B cell (primary cell): ENCODE data around the gene HS3ST6. TPM values are rescaled to one million over a fixed set of nuclear protein-coding genes. Genes with fewer than 3 reads are reported as not detected.
"Not testable (repeated sequence)": the region's sequence is repeated elsewhere in the genome, so short reads cannot be mapped to it uniquely, and the experiment has no call there.

Source experiments
- ATAC-seq: fragments of 200-7000 bp; cut with Tn5 transposase; one replicate; pipeline ENCODE4 v1.10.0; 2021; ENCODE audit warnings: low read depth, mild to moderate bottlenecking, moderate number of reproducible peaks, moderate library complexity
- CTCF ChIA-PET: fragments of 350-600 bp; sonication (Branson Sonifier 250); formaldehyde crosslinking; loops from one replicate; lab custom pipeline; 2021; ENCODE audit warnings: antibody characterized with exemption, inconsistent platforms; lab: Charles Lee
- POLR2A ChIA-PET: fragments of 350-600 bp; sonication (Branson Sonifier 250); formaldehyde crosslinking; loops from one replicate; lab custom pipeline; 2021; ENCODE audit warnings: antibody characterized with exemption; lab: Charles Lee
- DNase-seq: peaks from one replicate; pipeline ENCODE4 v3.0.0; 2013
- H2AFZ ChIP-seq: 2 replicates; pipeline ENCODE4 v1.6.1; 2012; ENCODE audit warnings: mild to moderate bottlenecking, low read depth, low read length; ENCODE audit not compliant: insufficient read depth, poor library complexity, severe bottlenecking
- H3K27ac ChIP-seq, 2 donors: 1 replicate in 1 of 2; 2 replicates in 1 of 2; pipeline ENCODE4 v1.5.1; 2012 to 2013; ENCODE audit warnings: low read length in 2 of 2, mild to moderate bottlenecking in 2 of 2, moderate library complexity in 1 of 2
- H3K27me3 ChIP-seq, 4 experiments: fragments of 200-600 bp in 1 of 4; sonication (generic) in 1 of 4; replicated peaks in 1 of 4; 1 replicate in 2 of 4; 2 replicates in 2 of 4; pipeline versions ENCODE4 v1.6.1 to v1.7.0; 2013 to 2016; ENCODE audit warnings: low read length in 3 of 4, mild to moderate bottlenecking in 2 of 4, mixed read lengths in 1 of 4, moderate library complexity in 1 of 4; ENCODE audit not compliant: insufficient read depth in 4 of 4, control insufficient read depth in 3 of 4; ENCODE audit errors: control extremely low read depth in 1 of 4
- H3K36me3 ChIP-seq, 2 experiments: replicated peaks in 1 of 2; 1 replicate in 1 of 2; 2 replicates in 1 of 2; pipeline versions ENCODE4 v1.6.1 to v1.7.1; 2013; ENCODE audit warnings: low read length in 1 of 2; ENCODE audit not compliant: insufficient read depth in 2 of 2, control insufficient read depth in 1 of 2; ENCODE audit errors: control extremely low read depth in 1 of 2, extremely low read depth in 1 of 2
- H3K4me1 ChIP-seq, 2 donors: fragments of 200-600 bp in 1 of 2; sonication (generic) in 1 of 2; 1 replicate in 1 of 2; 2 replicates in 1 of 2; pipeline versions ENCODE4 v1.5.1 to v1.6.1; 2013 to 2017; ENCODE audit warnings: low read length in 2 of 2; ENCODE audit not compliant: control insufficient read depth in 2 of 2, insufficient read depth in 2 of 2
- H3K4me2 ChIP-seq: replicated peaks from 2 replicates; pipeline ENCODE3; 2012; ENCODE audit warnings: mild to moderate bottlenecking, low read depth, low read length; ENCODE audit not compliant: poor library complexity, severe bottlenecking
- H3K4me3 ChIP-seq, 5 experiments: fragments of 200-600 bp in 1 of 5; sonication (generic) in 1 of 5; 1 replicate in 3 of 5; 2 replicates in 2 of 5; pipeline versions ENCODE4 v1.5.1 to v1.7.0; 2011 to 2016; ENCODE audit warnings: low read length in 4 of 5, mild to moderate bottlenecking in 4 of 5, low read depth in 2 of 5, control low read depth in 1 of 5, moderate library complexity in 1 of 5; ENCODE audit not compliant: insufficient read depth in 1 of 5; ENCODE audit errors: control extremely low read depth in 1 of 5, extremely low read depth in 1 of 5
- H3K79me2 ChIP-seq: fragments of 200-600 bp; sonication (generic); one replicate; pipeline ENCODE4 v1.6.0; 2016; ENCODE audit warnings: low read length; ENCODE audit not compliant: control insufficient read depth, insufficient read depth
- H3K9ac ChIP-seq: fragments of 200-600 bp; sonication (generic); 2 replicates; pipeline ENCODE4 v1.6.1; 2017; ENCODE audit warnings: mild to moderate bottlenecking, low read length, moderate library complexity
- H3K9me3 ChIP-seq, 3 donors: one replicate each; pipeline versions ENCODE4 v1.6.1 to v1.7.1; 2013; ENCODE audit warnings: low read length in 2 of 3; ENCODE audit not compliant: control insufficient read depth in 2 of 3, insufficient read depth in 1 of 3; ENCODE audit errors: control extremely low read depth in 1 of 3
- H4K20me1 ChIP-seq: 2 replicates; pipeline ENCODE4 v1.6.0; 2012; ENCODE audit warnings: mild to moderate bottlenecking, low read length; ENCODE audit not compliant: insufficient read depth, control insufficient read depth, poor library complexity, severe bottlenecking
- H3K27ac Mint-ChIP-seq: one replicate; pipeline ENCODE4 v1.8.0; 2021; ENCODE audit warnings: mixed read lengths
- H3K27me3 Mint-ChIP-seq: one replicate; pipeline ENCODE4 v1.8.0; 2021; ENCODE audit warnings: mixed read lengths
- H3K4me1 Mint-ChIP-seq: one replicate; pipeline ENCODE4 v1.8.0; 2021; ENCODE audit warnings: mixed read lengths
- H3K4me3 Mint-ChIP-seq: one replicate; pipeline ENCODE4 v1.8.0; 2021; ENCODE audit warnings: mixed read lengths
- H3K9me3 Mint-ChIP-seq: one replicate; pipeline ENCODE4 v1.8.0; 2022; ENCODE audit warnings: mixed read lengths; ENCODE audit not compliant: insufficient read depth
- EZH2 ChIP-seq: IDR thresholded peaks from 2 replicates; pipeline ENCODE4 v1.6.1; 2012; ENCODE audit warnings: borderline replicate concordance, low read depth, mild to moderate bottlenecking, moderate library complexity, low read length; ENCODE audit not compliant: insufficient read depth, poor library complexity, severe bottlenecking
- WGBS: methylation state at CpG from one replicate; pipeline ENCODE4 v1.1.5; 2013; ENCODE audit warnings: missing lambda C conversion rate; ENCODE audit not compliant: insufficient coverage; 5-methylcytosine and 5-hydroxymethylcytosine counted together
- intact Hi-C: fragments of 100-400 bp; cut with micrococcal nuclease; formaldehyde crosslinking; loops from one replicate; pipeline ENCODE4 v1.10.0; 2022
- polyA plus RNA-seq: library from polyadenylated mRNA; depleted of rRNA; stranded (reverse); fragments of >200 nt; gene quantifications from 2 replicates; pipeline ENCODE4 v1.2.3, GENCODE V29; 2012
- total RNA-seq, 2 donors: library from RNA; stranded (reverse); fragments of 120-200 nt in 1 of 2; gene quantifications; 1 replicate in 1 of 2; 2 replicates in 1 of 2; pipeline versions ENCODE4 v1.2.3 to v1.2.4, GENCODE V29; 2013 to 2022
- TF ChIP-seq, protein P1 (sequence below): fragments of 200-600 bp; IDR thresholded peaks from one replicate; pipeline ENCODE4 v1.8.0; 2022; ENCODE audit warnings: antibody characterized with exemption, mild to moderate bottlenecking

Gene HS3ST6
- total and polyA plus RNA-seq, 2 donors (not counting 1 experiment from before 2014, with no cell fraction given): not detected

DNA sequence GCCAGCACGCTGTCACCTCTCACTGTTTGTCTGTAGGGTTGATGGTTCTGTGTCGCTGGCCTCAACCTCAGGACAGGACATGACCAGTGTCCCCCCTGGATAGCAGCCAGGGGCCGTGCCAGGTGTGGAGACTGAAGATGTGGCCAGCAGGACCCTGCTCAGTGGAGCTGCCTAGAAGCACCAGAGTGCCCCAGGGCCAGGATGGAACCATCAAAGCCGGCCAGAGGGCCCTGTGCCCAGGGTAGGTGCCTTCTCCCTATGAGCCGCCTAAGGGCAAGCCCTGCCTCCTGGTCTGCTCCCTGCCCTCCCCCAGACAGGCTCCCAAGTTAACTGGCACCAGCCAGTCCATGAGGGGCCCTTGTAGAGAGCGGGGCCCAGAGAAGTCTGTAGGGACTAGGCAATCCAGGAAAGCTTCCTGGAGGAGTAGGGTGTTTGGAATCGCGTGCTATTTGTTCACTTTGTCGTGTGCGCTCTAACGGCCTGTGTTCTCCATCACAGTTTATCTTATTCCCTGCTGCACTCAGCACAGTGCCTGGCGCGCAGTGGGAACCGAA is 40.6 kb upstream of the HS3ST6 start:
- no peaks in the 10 kb centered on the region for H3K9me3 ChIP-seq
- Mint-ChIP-seq H3K4me1 (peaks cover 33% of the 10 kb centered on the region), H3K9me3 (no peaks in the 10 kb centered on the region), H3K27ac (peak overlapping the region; percentile 89), H3K27me3 (peaks cover 3% of the 10 kb centered on the region), H3K4me3 (peak overlapping the region; percentile 89)
- peaks cover 0 to 3% (median 0%) of the 10 kb centered on the region in 4 experiments for H3K27me3 ChIP-seq
- ChIA-PET POLR2A (interaction anchor here (1.1 to 2.5 kb wide), 2 partner anchors 182 to 196 kb away, joined by 3 to 10 read pairs; partner anchors contain the start of gene TRAF7), CTCF (interaction anchor here (1.1 to 2.1 kb wide), 3 partner anchors 30 to 182 kb away, joined by 3 to 4 read pairs (median 3); no protein-coding TSS in a partner anchor)
- H3K4me1 ChIP-seq: peaks cover 22 to 43% of the 10 kb centered on the region in 2 donors
- no peak for TF ChIP-seq EZH2
- TF ChIP-seq, protein P1, sequence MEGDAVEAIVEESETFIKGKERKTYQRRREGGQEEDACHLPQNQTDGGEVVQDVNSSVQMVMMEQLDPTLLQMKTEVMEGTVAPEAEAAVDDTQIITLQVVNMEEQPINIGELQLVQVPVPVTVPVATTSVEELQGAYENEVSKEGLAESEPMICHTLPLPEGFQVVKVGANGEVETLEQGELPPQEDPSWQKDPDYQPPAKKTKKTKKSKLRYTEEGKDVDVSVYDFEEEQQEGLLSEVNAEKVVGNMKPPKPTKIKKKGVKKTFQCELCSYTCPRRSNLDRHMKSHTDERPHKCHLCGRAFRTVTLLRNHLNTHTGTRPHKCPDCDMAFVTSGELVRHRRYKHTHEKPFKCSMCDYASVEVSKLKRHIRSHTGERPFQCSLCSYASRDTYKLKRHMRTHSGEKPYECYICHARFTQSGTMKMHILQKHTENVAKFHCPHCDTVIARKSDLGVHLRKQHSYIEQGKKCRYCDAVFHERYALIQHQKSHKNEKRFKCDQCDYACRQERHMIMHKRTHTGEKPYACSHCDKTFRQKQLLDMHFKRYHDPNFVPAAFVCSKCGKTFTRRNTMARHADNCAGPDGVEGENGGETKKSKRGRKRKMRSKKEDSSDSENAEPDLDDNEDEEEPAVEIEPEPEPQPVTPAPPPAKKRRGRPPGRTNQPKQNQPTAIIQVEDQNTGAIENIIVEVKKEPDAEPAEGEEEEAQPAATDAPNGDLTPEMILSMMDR: no peak
- DNase-seq: no peak
- H3K36me3 ChIP-seq: peaks cover 0 to 28% of the 10 kb centered on the region in 2 experiments
- ATAC-seq: no peak
- H3K9ac ChIP-seq: peak overlapping the region; percentile 88
- intact Hi-C loops: loop anchor here (1.0 to 2.0 kb wide), 5 partner anchors 13 to 310 kb away; partner anchors contain the start of genes RNPS1, TRAF7 and ZNF598
- peak overlapping the region; percentile 93 for H2AFZ ChIP-seq
- peak overlapping the region; percentile 83 for H3K4me2 ChIP-seq
- WGBS: 45% methylated on average over 13 of the region's 14 CpGs
- H3K27ac ChIP-seq: no peak overlapping the region
- peak overlapping the region in 3 of 5 experiments; percentile 34 to 86 (median 75) for H3K4me3 ChIP-seq
- peaks cover 16% of the 10 kb centered on the region for H4K20me1 ChIP-seq
- peaks cover 25% of the 10 kb centered on the region for H3K79me2 ChIP-seq

DNA sequence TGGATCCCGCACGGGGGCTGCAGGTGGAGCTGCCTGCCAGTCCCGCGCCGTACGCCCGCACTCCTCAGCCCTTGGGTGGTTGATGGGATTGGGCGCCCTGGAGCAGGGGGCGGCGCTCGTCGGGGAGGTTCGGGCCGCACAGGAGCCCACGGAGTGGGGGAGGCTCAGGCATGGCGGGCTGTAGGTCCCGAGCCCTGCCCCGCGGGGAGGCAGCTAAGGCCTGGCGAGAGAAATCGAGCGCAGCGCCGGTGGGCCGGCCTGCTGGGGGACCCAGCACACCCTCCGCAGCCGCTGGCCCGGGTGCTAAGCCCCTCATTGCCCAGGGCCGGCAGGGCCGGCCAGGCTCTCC is 39.9 kb upstream of the HS3ST6 start:
- CTCF ChIA-PET: interaction anchor here (1.1 to 2.1 kb wide), 3 partner anchors 29 to 183 kb away, joined by 3 to 4 read pairs (median 3); no protein-coding TSS in a partner anchor
- H2AFZ ChIP-seq, H3K9ac ChIP-seq, H3K9me3 ChIP-seq, H3K4me2 ChIP-seq, H3K4me3 Mint-ChIP-seq, H3K27ac ChIP-seq, H3K27ac Mint-ChIP-seq, H3K9me3 Mint-ChIP-seq, H4K20me1 ChIP-seq, H3K27me3 ChIP-seq, DNase-seq, POLR2A ChIA-PET, H3K4me3 ChIP-seq, ATAC-seq, H3K27me3 Mint-ChIP-seq: not testable (repeated sequence)
- intact Hi-C loops: loop anchor here (2.0 kb wide), 1 partner anchor 29 kb away; no protein-coding TSS in a partner anchor
- Histone ChIP-seq H3K4me1 (peaks cover 16 to 37% of the 10 kb centered on the region in 2 donors), H3K79me2 (peaks cover 19% of the 10 kb centered on the region), H3K36me3 (peaks cover 0 to 23% of the 10 kb centered on the region in 2 experiments)
- 78% methylated on average over 29 of the region's 30 CpGs for WGBS
- peaks cover 27% of the 10 kb centered on the region for H3K4me1 Mint-ChIP-seq

DNA sequence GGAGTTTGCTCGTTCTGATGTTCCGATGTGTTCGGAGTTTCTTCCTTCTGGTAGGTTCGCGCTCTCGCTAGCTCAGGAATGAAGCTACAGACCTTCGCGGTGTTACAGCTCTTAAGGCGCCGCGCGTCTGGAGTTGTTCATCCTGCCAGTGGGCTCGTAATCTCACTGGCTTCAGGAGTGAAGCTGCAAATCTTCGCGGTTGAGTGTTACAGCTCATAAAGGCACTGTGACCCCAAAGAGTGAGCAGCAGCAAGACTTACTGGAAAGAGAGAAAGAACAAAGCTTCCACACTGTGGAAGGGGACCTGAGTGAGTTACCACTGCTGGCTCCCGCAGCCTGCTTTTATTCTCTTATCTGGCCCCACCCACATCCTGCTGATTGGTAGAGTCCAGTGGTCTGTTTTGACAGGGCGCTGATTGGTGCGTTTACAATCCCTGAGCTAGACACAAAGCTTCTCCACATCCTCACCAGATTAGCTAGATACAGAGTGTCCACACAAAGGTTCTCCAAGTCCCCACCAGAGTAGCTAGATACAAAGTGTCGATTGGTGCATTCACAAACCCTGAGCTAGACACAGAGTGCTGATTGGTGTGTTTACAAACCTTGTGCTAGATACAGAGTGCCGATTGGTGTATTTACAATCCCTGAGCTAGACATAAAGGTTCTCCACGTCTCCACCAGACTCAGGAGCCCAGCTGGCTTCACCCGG is 39.4 kb upstream of the HS3ST6 start:
- H3K9me3 ChIP-seq, H3K27ac Mint-ChIP-seq, H3K9ac ChIP-seq, DNase-seq, H2AFZ ChIP-seq, H3K9me3 Mint-ChIP-seq, H3K27me3 ChIP-seq, H3K4me3 Mint-ChIP-seq, H3K4me2 ChIP-seq, H3K27me3 Mint-ChIP-seq, H4K20me1 ChIP-seq, H3K4me3 ChIP-seq, ATAC-seq, H3K27ac ChIP-seq: not testable (repeated sequence)
- ChIA-PET POLR2A (interaction anchor here (0.7 kb wide), 1 partner anchor 249 kb away, joined by 3 read pairs; no protein-coding TSS in a partner anchor), CTCF (interaction anchor here (1.1 to 2.1 kb wide), 3 partner anchors 29 to 183 kb away, joined by 3 to 4 read pairs (median 3); no protein-coding TSS in a partner anchor)
- peaks cover 22% of the 10 kb centered on the region for H3K4me1 Mint-ChIP-seq
- H3K36me3 ChIP-seq: peaks cover 0 to 18% of the 10 kb centered on the region in 2 experiments
- peaks cover 16 to 32% of the 10 kb centered on the region in 2 donors for H3K4me1 ChIP-seq
- peaks cover 19% of the 10 kb centered on the region for H3K79me2 ChIP-seq
- intact Hi-C loops: loop anchor here (2.0 kb wide), 1 partner anchor 29 kb away; no protein-coding TSS in a partner anchor
- 94% methylated on average over 19 of the region's 22 CpGs for WGBS
